GM12874 (cell line): ENCODE data around the gene MPV17L.
A peak's percentile ranks its signal among the peaks of the same experiment; 100 is the strongest.

Experiments used
- TF ChIP-seq, protein P1 (sequence below): IDR thresholded peaks from 2 replicates; pipeline ENCODE4 v1.5.1; 2011; ENCODE audit warnings: low read depth, mild to moderate bottlenecking, control low read depth, low read length, moderate library complexity; ENCODE audit not compliant: insufficient read depth

The MPV17L gene

DNA sequence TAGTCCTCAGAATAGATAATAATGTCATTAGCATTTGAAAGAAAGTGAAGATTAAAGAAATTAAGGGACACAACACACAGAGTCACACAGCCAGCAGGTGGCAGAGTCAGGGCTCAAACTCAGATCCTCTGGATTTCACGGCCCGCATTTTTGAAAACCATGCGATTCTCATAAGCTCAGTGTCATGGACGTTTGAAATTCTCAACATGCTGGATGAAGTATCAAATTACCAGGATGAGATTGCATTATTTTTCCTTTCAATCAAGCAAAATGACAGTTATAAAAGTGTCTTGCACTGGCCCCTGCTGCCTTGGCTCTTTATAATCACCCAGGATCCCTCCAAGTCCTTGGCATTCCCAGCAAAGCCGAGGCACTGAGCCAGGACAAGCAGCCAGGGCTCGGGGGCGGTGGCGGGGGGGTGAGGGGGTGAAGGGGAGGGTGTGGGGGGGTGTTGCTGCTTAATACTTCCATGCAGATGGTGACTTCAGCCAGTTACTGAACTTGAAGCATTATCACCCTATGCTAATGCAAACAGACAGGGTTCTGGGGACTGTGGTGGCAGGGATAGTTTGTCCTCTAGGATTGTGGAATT lies 32.2 kb downstream of the MPV17L start:
- TF ChIP-seq, protein P1, sequence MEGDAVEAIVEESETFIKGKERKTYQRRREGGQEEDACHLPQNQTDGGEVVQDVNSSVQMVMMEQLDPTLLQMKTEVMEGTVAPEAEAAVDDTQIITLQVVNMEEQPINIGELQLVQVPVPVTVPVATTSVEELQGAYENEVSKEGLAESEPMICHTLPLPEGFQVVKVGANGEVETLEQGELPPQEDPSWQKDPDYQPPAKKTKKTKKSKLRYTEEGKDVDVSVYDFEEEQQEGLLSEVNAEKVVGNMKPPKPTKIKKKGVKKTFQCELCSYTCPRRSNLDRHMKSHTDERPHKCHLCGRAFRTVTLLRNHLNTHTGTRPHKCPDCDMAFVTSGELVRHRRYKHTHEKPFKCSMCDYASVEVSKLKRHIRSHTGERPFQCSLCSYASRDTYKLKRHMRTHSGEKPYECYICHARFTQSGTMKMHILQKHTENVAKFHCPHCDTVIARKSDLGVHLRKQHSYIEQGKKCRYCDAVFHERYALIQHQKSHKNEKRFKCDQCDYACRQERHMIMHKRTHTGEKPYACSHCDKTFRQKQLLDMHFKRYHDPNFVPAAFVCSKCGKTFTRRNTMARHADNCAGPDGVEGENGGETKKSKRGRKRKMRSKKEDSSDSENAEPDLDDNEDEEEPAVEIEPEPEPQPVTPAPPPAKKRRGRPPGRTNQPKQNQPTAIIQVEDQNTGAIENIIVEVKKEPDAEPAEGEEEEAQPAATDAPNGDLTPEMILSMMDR = peak; percentile 47; the same call in 1 of the 2 replicates

DNA sequence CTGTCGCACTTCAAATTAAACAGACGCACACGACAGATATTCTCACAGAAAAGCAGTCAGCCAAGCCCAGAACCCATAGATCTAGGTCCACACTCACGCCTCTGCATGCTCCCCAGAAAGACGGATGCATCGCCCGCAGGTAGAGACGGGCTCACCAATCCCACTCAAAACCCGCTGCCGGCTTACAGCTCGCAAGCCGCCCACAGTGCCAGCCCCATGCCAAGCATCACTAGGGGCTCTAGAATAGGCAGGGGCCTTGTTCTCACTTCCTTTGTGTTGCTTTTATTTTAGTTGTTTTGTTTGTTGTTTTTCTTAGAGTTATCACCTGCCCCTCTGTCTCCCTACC lies 38.5 kb downstream of the MPV17L start:
- TF ChIP-seq, protein P1 = no peak

DNA sequence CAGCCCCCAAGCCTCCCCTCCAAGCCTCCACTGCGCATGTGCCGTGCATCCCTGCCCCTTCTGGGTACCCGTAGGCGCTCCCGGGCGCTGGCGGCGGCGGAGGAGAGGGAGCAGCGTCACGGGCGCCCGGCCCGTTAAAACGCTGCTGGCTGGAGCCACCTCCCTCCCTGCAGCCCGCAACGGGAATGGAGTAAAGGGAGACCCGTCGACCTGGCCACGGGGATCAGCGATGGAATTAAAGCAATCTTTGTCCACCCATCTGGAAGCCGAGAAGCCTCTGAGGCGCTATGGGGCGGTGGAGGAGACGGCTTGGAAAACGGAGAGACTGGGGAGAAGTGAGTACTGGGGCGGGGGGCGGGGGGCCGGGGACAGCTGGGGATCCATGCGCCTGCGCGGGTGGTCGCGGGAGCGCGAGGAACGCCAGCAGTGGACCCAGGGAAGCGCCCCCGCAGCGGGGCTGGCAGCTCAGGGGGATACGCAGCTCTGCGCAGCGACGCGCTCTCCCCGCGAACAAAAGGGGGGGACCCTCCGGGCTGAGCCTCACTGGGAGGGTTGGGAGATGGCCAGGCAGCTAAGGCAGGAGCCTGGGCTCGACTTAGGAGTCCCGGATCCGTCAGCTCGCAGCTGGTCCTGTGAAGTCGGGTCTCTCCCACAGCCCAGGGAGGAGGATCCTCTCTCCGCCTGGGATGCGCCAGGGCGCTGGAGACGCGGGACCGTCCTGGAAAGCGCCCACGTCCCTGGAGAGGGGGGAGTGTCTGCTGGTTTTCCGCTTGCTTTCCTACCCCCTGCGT lies 39.1 kb downstream of the MPV17L start, which contains the start of gene BMERB1:
Gene BMERB1 (plus strand): TSS at position 164 of the 791 bp plus-strand sequence. CDS start 66 bp downstream, at position 230.
- TF ChIP-seq, protein P1 = no peak

DNA sequence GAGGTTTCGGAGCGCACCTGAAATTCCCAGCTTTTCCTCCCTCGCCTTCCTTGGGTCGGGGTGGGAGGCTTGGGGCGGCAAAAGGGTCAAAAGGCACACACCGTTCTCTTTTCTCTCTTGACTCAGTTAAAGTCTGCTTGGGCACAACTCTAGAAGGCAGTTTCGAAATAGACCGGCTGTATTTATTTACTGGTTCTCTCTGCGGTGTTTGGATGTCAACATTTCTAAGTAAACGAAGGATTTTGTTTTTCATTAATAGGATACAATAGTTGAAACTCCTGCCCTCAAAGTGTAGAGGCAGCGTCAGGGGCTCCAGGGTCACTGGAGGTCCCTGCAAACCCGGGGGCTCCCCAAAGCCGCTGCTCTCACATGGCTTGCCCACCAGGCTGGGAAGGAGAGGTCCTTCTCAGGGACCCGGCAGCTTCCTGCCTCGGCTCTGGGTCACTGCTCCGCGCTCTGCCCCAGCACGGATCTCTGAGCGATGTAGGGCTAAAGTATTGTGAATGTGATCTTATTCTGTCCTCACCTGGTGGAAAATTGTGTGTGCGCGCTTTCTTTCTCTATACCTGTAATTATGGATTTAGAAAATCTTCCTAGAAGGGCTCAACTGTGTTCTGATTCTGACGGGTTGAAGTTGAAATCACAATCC lies 39.8 kb downstream of the MPV17L start:
- TF ChIP-seq, protein P1 = no peak

DNA sequence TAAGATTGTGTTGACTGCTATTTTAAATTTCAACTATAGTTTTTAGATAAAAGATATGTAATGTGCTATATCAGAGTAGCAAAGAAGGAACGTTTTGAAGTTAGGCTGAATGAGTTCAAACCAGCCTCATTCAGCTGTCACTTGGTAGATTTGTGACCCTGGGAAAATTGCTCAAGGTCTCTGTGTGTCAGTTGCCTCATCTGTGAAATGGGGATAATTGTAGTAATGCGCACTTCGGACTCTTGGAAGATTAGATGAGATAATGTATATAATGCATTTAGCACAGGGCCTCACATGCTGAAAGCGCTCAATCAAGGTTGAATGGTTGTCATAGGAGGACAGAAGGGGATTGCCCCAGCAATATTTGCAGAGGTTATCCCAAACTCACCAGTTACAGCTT lies 43.5 kb downstream of the MPV17L start:
- TF ChIP-seq, protein P1 = no peak

DNA sequence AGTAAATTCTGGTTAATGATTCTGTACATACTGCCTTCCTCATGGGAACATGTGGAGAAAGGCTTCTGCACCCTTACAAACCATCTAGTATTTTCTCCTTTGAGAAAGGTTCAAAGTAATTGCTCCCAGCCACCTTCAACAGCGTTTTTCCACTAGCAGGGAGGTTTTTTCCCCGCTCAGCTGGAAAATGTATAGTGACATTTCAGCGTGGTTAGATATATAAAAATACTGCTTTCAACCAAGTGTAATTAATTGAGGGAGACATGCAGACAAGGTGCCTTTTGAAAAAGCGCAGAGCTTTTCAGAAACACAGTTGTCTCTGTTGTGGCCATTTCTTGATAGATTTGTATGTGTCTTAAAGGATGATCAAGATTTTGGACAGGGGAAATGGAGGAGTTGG lies 44.0 kb downstream of the MPV17L start:
- TF ChIP-seq, protein P1 = no peak

DNA sequence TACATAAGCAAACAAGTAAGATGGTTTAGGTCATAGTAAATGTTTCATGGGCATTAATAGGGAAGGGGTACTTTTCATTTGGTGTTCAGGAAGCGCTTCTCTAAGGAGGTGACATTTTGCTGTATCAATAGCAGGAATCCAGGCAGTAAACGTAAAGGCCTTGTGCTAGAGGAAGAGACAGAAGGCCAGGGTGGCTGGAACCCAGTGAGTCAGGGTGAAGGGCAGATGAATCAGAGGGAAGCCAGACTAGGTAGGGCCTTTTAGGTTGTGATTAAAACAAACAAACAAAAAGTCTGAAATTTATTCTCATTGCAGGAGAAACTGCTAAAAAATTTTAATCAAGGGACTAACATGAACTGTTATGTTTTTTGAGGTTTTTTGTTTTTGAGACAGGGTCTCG lies 45.3 kb downstream of the MPV17L start:
- TF ChIP-seq, protein P1 = no peak
